ENCODE results near the gene SMYD3.

The SMYD3 gene

GRCh38 chr1:245986404-245987218, 520.5 kb downstream of the SMYD3 start:
- TF ChIP-seq CTCF (IDR thresholded peaks at IDR 0.05; ENCODE audit: insufficient read depth, low read depth, low read length, missing control alignments): no peak
- H3K4me3 ChIP-seq (ENCODE audit: low read depth, low read length): no peak overlapping the region
- DNase-seq (ENCODE audit: low read depth): no peak

- TF ChIP-seq CTCF (IDR thresholded peaks at IDR 0.05; ENCODE audit: insufficient read depth, low read depth, low read length, missing control alignments): no peak
- no peak overlapping the region for H3K4me3 ChIP-seq (ENCODE audit: low read depth, low read length)
- peak; percentile 70 for DNase-seq (ENCODE audit: low read depth)
These were observed 522.5 kb downstream of the SMYD3 start for GRCh38 chr1:245984390-245985155.

- TF ChIP-seq CTCF (IDR thresholded peaks at IDR 0.05; ENCODE audit: insufficient read depth, low read depth, low read length, missing control alignments): no peak
- no peak overlapping the region for H3K4me3 ChIP-seq (ENCODE audit: low read depth, low read length)
- peak; percentile 37 for DNase-seq (ENCODE audit: low read depth)
These were observed 523.6 kb downstream of the SMYD3 start for GRCh38 chr1:245983294-245983967.

- no peak for TF ChIP-seq CTCF (IDR thresholded peaks at IDR 0.05; ENCODE audit: insufficient read depth, low read depth, low read length, missing control alignments)
- H3K4me3 ChIP-seq (ENCODE audit: low read depth, low read length): no peak overlapping the region
- no peak for DNase-seq (ENCODE audit: low read depth)
These were observed 527.5 kb downstream of the SMYD3 start for GRCh38 chr1:245979589-245979988.

- TF ChIP-seq CTCF (IDR thresholded peaks at IDR 0.05; ENCODE audit: insufficient read depth, low read depth, low read length, missing control alignments): no peak
- H3K4me3 ChIP-seq (ENCODE audit: low read depth, low read length): no peak overlapping the region
- no peak for DNase-seq (ENCODE audit: low read depth)
These were observed 528.2 kb downstream of the SMYD3 start for GRCh38 chr1:245978915-245979314.

GRCh38 chr1:245972476-245972875, 534.6 kb downstream of the SMYD3 start:
- DNase-seq (ENCODE audit: low read depth): no peak
- TF ChIP-seq CTCF (IDR thresholded peaks at IDR 0.05; ENCODE audit: insufficient read depth, low read depth, low read length, missing control alignments): no peak
- no peak overlapping the region for H3K4me3 ChIP-seq (ENCODE audit: low read depth, low read length)
